Astrocyte (in vitro differentiated cells and primary cell): ENCODE results near the gene HIRIP3. TPM values are rescaled to one million over a fixed set of nuclear protein-coding genes. Genes with fewer than 3 reads are reported as not detected.

Source experiments
- DNase-seq: peaks from one replicate; pipeline ENCODE4 v3.0.0-alpha.2; 2010; ENCODE audit warnings: low read depth
- FAIRE-seq: peaks from 2 replicates; lab custom pipeline; 2011; peaks lifted over from hg19 to GRCh38; lab: Jason Lieb, UNC
- H2AFZ ChIP-seq: 2 replicates; pipeline ENCODE4 v1.6.0; 2012; ENCODE audit warnings: low read depth, low read length, inconsistent platforms
- H3K27ac ChIP-seq: 2 replicates; pipeline ENCODE4 v1.5.1; 2011; ENCODE audit warnings: low read depth, low read length, inconsistent platforms
- H3K27me3 ChIP-seq: 2 replicates; pipeline ENCODE4 v1.6.0; 2011; ENCODE audit warnings: low read length, inconsistent platforms; ENCODE audit not compliant: insufficient read depth
- H3K36me3 ChIP-seq: 2 replicates; pipeline ENCODE4 v1.5.1; 2011; ENCODE audit warnings: low read length, inconsistent platforms; ENCODE audit not compliant: insufficient read depth
- H3K4me1 ChIP-seq: 2 replicates; pipeline ENCODE4 v1.5.1; 2011; ENCODE audit warnings: low read length, inconsistent platforms; ENCODE audit not compliant: insufficient read depth
- H3K4me2 ChIP-seq: 2 replicates; pipeline ENCODE4 v1.6.0; 2012; ENCODE audit warnings: low read length, inconsistent platforms
- H3K4me3 ChIP-seq: 2 replicates; pipeline ENCODE4 v1.5.1; 2011; ENCODE audit warnings: low read depth, mild to moderate bottlenecking, low read length, inconsistent platforms; ENCODE audit not compliant: insufficient read depth
- H3K79me2 ChIP-seq: 2 replicates; pipeline ENCODE4 v1.6.0; 2012; ENCODE audit warnings: mild to moderate bottlenecking, low read length, inconsistent platforms; ENCODE audit not compliant: insufficient read depth
- H3K9ac ChIP-seq: 2 replicates; pipeline ENCODE4 v1.6.0; 2012; ENCODE audit warnings: mild to moderate bottlenecking, low read length, inconsistent platforms
- H3K9me3 ChIP-seq: 2 replicates; pipeline ENCODE4 v1.5.1; 2012; ENCODE audit warnings: low read depth, mild to moderate bottlenecking, low read length, inconsistent platforms; ENCODE audit not compliant: insufficient read depth
- H4K20me1 ChIP-seq: 2 replicates; pipeline ENCODE4 v1.6.0; 2012; ENCODE audit warnings: low read length, inconsistent platforms; ENCODE audit not compliant: insufficient read depth
- H3K27ac Mint-ChIP-seq: one replicate; pipeline ENCODE4 v1.8.0; 2021; ENCODE audit warnings: mild to moderate bottlenecking, mixed read lengths; ENCODE audit not compliant: unreplicated experiment
- H3K27me3 Mint-ChIP-seq: one replicate; pipeline ENCODE4 v1.8.0; 2021; ENCODE audit warnings: low read depth, mixed read lengths; ENCODE audit not compliant: unreplicated experiment
- H3K36me3 Mint-ChIP-seq: one replicate; pipeline ENCODE4 v1.8.0; 2021; ENCODE audit warnings: low read depth, mixed read lengths; ENCODE audit not compliant: unreplicated experiment
- H3K4me1 Mint-ChIP-seq: one replicate; pipeline ENCODE4 v1.8.0; 2021; ENCODE audit warnings: low read depth, mixed read lengths; ENCODE audit not compliant: unreplicated experiment
- H3K4me3 Mint-ChIP-seq: one replicate; pipeline ENCODE4 v1.8.0; 2021; ENCODE audit warnings: mild to moderate bottlenecking, moderate library complexity, mixed read lengths; ENCODE audit not compliant: unreplicated experiment
- H3K9me3 Mint-ChIP-seq: one replicate; pipeline ENCODE4 v1.8.0; 2021; ENCODE audit warnings: mild to moderate bottlenecking, mixed read lengths; ENCODE audit not compliant: unreplicated experiment
- CTCF ChIP-seq: IDR thresholded peaks from 2 replicates; pipeline ENCODE4 v1.5.1; 2011; ENCODE audit warnings: low read depth, mild to moderate bottlenecking, inconsistent platforms, low read length, moderate library complexity; ENCODE audit not compliant: insufficient read depth
- EZH2 ChIP-seq: IDR thresholded peaks from 2 replicates; pipeline ENCODE4 v1.6.1; 2012; ENCODE audit warnings: mild to moderate bottlenecking, low read length, inconsistent platforms; ENCODE audit not compliant: insufficient read depth
- total RNA-seq: library from RNA; stranded (reverse); gene quantifications from 2 replicates; pipeline ENCODE4 v1.2.1, GENCODE V29; 2021

Gene HIRIP3
- total RNA-seq, 1 donor from 2014 or later = 4.3 TPM

DNA sequence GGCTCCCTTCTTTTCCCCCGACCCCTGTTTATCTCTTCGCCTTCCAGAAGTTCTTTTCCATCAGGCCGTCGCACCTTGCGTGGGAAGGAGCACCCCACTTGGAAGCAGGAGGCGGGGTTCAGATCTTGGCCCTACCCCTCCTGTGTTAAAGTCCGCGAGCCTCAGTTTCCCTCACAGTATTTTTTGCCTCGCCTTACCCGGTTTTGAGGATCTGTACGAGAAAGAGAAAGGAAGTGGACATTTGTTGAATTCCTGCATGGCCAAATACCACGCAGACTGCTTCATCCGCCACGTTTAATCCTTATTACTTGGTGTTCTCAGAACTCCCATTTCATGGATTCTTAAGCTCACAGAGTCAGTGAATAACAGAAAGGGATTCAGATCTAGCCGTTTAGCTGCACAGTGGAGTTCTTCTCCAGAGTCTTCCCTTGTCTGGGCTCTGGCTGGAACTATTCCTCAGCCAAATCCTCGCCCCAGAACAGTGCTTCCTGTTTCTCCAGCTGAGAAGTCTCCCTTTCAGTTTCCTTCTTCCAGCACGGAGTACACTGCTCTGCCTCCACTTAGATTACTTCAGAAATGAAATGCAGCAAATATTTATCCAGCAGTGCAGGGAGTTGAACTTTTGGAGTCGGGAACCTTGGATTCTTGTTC lies 32.9 kb downstream of the HIRIP3 start:
- Histone ChIP-seq H3K4me2 (peak overlapping the region; percentile 99), H3K27ac (peak overlapping the region; percentile 81), H3K79me2 (no peaks in the 10 kb centered on the region), H3K36me3 (peaks cover 2% of the 10 kb centered on the region), H3K27me3 (no peaks in the 10 kb centered on the region), H2AFZ (peak overlapping the region; percentile 66), H3K4me3 (peak overlapping the region; percentile 75), H4K20me1 (no peaks in the 10 kb centered on the region), H3K9me3 (no peaks in the 10 kb centered on the region), H3K9ac (peak overlapping the region; percentile 89), H3K4me1 (peaks cover 13% of the 10 kb centered on the region)
- peaks cover 11% of the 10 kb centered on the region for H3K4me1 Mint-ChIP-seq
- H3K4me3 Mint-ChIP-seq = peak overlapping the region; percentile 93
- peak overlapping the region; percentile 97 for H3K27ac Mint-ChIP-seq
- FAIRE-seq (no peak), DNase-seq (peak; percentile 2)
- peaks cover 11% of the 10 kb centered on the region for H3K36me3 Mint-ChIP-seq
- H3K27me3 Mint-ChIP-seq = no peaks in the 10 kb centered on the region
- TF ChIP-seq EZH2 = no peak
- TF ChIP-seq CTCF = no peak
- no peaks in the 10 kb centered on the region for H3K9me3 Mint-ChIP-seq

GRCh38 chr16:29961479-29962343 lies 33.7 kb downstream of the HIRIP3 start, which contains the start of gene TMEM219:
Gene TMEM219, plus strand, starts transcription at chr16:29962079. Its CDS starts 1,065 bp downstream, at chr16:29963144.
- peak within 1 kb of the TSS; percentile 97 for H3K27ac Mint-ChIP-seq
- no peaks in the 10 kb centered on the region for H3K79me2 ChIP-seq
- H3K4me1 Mint-ChIP-seq = peaks cover 11% of the 10 kb centered on the region
- peak within 1 kb of the TSS; percentile 99 for H3K4me2 ChIP-seq
- no peaks in the 10 kb centered on the region for H3K9me3 Mint-ChIP-seq
- no peaks in the 10 kb centered on the region for H3K27me3 Mint-ChIP-seq
- no peaks in the 10 kb centered on the region for H3K27me3 ChIP-seq
- H3K4me3 ChIP-seq = peak within 1 kb of the TSS; percentile 75
- DNase-seq = peak; percentile 62
- H3K36me3 Mint-ChIP-seq = peaks cover 11% of the 10 kb centered on the region
- peak within 1 kb of the TSS; percentile 81 for H3K27ac ChIP-seq
- H3K36me3 ChIP-seq = no peaks in the 10 kb centered on the region
- no peaks in the 10 kb centered on the region for H3K9me3 ChIP-seq
- peaks cover 13% of the 10 kb centered on the region for H3K4me1 ChIP-seq
- peak within 1 kb of the TSS; percentile 89 for H3K9ac ChIP-seq
- H3K4me3 Mint-ChIP-seq = peak within 1 kb of the TSS; percentile 93
- H4K20me1 ChIP-seq = no peaks in the 10 kb centered on the region
- no peak for TF ChIP-seq EZH2
- peak; percentile 12 for TF ChIP-seq CTCF
- H2AFZ ChIP-seq = peak within 1 kb of the TSS; percentile 94
- FAIRE-seq = no peak
